HepG2 (cell line): Measurements from ENCODE around the gene MRPL58. TPM values are rescaled to one million over a fixed set of nuclear protein-coding genes. Genes with fewer than 3 reads are reported as not detected.

ENCODE experiments used
- GMEB1 ChIP-seq: sonication (generic); formaldehyde crosslinking; IDR thresholded peaks from 2 replicates; pipeline ENCODE4 v1.5.1; 2020; ENCODE audit warnings: missing genetic modification reagents, mild to moderate bottlenecking, borderline replicate concordance
- NFAT5 ChIP-seq: sonication (generic); formaldehyde crosslinking; IDR thresholded peaks from 2 replicates; pipeline ENCODE4 v1.4.0; 2020; ENCODE audit warnings: missing genetic modification reagents
- RCOR2 ChIP-seq: IDR thresholded peaks from 2 replicates; pipeline ENCODE4 v1.6.1; 2016; ENCODE audit warnings: missing biosample characterization, missing genetic modification reagents
- TEF ChIP-seq: sonication (generic); formaldehyde crosslinking; IDR thresholded peaks from 2 replicates; pipeline ENCODE4 v1.5.0; 2020; ENCODE audit warnings: missing genetic modification reagents
- ZFYVE20 ChIP-seq: sonication (generic); formaldehyde crosslinking; IDR thresholded peaks from 2 replicates; pipeline ENCODE4 v1.8.0; 2023; ENCODE audit warnings: low read depth, mild to moderate bottlenecking, moderate library complexity, missing genetic modification reagents, borderline replicate concordance
- ZNF44 ChIP-seq: sonication (generic); formaldehyde crosslinking; IDR thresholded peaks from 2 replicates; pipeline ENCODE4 v1.5.1; 2020; ENCODE audit warnings: mild to moderate bottlenecking, missing genetic modification reagents
- ZNF687 ChIP-seq: sonication (generic); formaldehyde crosslinking; IDR thresholded peaks from 2 replicates; pipeline ENCODE4 v1.5.1; 2020; ENCODE audit warnings: mild to moderate bottlenecking, missing genetic modification reagents, moderate library complexity
- ZNF850 ChIP-seq: sonication (generic); formaldehyde crosslinking; conservative IDR thresholded peaks from 2 replicates; pipeline ENCODE4 v1.9.0; 2021; ENCODE audit warnings: mild to moderate bottlenecking, missing genetic modification reagents
- polyA plus RNA-seq, 8 experiments: library from polyadenylated mRNA; depleted of rRNA in 3 of 8; stranded (reverse) in 7 of 8; unstranded in 1 of 8; fragments of >200 nt; fragmentation: Illumina TruSeq in 4 of 8; extraction: Trizol in 4 of 8; gene quantifications; 2 replicates each; pipeline versions ENCODE4 v1.2.1 to v1.2.3, GENCODE V29; 2011 to 2016; ENCODE audit warnings: low read depth in 4 of 8, missing spikeins in 1 of 8, mixed read lengths in 1 of 8; ENCODE audit not compliant: insufficient read depth in 1 of 8
- total RNA-seq, 5 experiments: library from RNA; depleted of rRNA; stranded (reverse); fragments of >200 nt; fragmentation: Illumina TruSeq; extraction: Trizol; gene quantifications; 2 replicates each; pipeline ENCODE4 v1.2.3, GENCODE V29; 2016; ENCODE audit warnings: low read depth in 1 of 5

The MRPL58 gene
- total and polyA plus RNA-seq, 2 of the 13 experiments (the other 11 are each of a cell fraction or from before 2014, with no cell fraction given) = 44.9 to 68.9 TPM

- TF ChIP-seq ZFYVE20 (no peak), ZNF44 (CRISPR knock-in tag) (no peak), RCOR2 (CRISPR knock-in tag) (no peak), GMEB1 (CRISPR knock-in tag) (no peak), NFAT5 (CRISPR knock-in tag) (no peak), ZNF687 (CRISPR knock-in tag) (no peak), TEF (CRISPR knock-in tag) (no peak), ZNF850 (CRISPR knock-in tag) (no peak)
- TF ChIP-seq, all 625 proteins: peak for 0
Observed at GRCh38 chr17:75004371-75004770, 8.1 kb upstream of the MRPL58 start (continued).
